Measurements from ENCODE around the gene TMEM41A.
"Not testable (repeated sequence)": the region's sequence is repeated elsewhere in the genome, so short reads cannot be mapped to it uniquely, and the experiment has no call there.

The TMEM41A gene

DNA sequence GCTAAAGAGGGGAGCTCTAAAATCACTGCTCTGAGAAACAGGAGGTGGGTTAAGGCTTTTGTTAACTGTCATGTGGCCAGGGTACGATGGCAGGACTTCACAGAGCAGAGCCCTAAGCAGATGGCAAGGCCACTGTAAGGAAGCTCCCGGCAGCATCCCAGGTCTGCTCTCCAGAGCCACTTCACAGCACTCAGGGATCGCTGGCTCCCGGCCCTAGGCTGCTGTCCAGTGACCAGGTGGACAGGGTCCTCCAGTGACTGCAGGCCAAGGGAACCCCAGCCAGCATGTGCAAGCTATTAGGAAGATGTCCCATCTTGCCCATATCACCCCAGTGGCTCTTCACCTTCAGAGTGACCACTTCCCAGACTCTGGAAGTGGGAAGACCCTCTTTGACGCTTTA is 10.4 kb downstream of the TMEM41A start:
- DNase-seq (ENCODE audit: low spot score), result no peak

DNA sequence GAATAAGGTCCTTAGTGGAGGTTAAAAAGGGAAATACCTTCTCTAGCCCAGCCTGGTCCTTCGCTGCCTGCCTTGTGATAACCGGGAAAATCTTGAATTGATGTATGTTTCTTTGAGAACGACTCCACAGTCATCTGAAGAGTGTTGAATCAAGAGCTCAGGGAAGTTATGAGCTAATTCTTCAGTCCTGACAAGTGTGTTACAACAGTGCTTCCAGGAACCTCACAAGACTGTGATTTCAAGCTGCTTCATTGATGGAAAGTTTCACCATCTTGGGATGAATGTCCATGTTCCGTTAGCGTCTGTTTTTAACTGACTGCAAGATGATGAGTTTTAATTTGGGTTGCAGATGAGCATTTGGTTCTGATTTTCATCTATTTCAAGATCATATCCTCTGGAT is 12.4 kb downstream of the TMEM41A start:
- DNase-seq (ENCODE audit: low spot score), result no peak

DNA sequence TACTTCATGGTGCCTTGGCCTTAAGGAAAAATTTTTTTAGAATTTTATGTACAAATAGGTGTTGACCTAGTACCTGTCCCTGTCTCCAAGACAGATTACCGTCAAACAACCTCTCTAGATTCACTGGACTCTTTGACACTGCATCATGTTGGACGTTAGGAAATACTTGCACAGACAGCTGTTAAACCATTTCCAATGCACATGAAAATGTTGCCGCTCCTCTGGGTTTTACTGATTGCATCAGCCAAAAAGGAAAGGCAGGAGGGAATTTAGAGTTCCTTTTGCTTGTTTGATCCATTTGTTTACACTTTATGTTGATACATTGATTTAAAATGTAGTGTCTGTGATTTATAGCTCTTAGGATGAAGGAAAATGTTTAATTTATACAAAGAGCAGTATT is 14.5 kb downstream of the TMEM41A start:
- no peak for DNase-seq (ENCODE audit: low spot score)

DNA sequence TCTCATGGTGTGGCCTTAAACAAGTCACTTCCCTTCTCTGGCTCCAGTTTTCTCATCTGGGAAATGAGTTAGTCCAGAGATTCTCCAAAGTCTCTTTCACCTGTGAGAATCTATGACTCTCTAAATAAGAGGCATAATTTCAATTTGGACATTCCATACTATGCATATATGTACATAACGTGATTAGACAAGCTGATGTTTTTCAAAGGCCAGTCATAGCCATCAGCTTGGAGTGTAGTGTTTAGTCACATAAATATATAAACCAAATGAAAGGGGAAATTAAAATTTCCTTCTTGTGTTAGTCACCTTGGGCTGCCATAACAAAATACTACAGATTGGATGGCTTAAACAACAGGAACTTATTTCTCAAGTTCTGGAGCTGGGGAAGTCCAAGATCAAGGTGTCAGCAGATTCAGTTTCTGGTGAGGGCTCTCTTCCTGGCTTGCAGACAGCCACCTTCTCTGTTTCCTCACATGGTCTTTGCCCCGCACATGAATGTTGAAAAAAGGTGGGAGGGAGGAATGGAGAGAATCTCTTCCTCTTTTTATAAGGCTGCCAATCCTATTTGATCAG is 19.4 kb downstream of the TMEM41A start:
- DNase-seq (ENCODE audit: low spot score), result no peak

DNA sequence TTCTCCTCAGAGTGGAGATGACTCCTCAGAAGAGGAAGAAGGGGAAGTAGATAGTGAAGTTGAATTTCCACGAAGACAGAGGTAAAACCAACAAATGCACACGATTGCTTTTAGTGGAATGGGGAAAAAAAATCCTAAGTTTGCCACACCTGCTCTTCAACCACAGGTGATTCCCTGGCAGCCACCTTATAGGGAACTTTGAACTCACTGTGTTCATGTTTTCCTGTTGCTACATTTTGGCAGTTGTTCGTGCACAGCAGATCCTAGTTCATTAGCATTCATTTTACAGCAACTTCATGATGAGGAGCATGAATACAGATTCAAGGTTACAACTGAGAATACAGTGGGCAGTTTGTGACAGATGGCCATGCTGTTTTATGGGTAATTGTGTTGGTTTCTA is 21.5 kb downstream of the TMEM41A start:
- no peak for DNase-seq (ENCODE audit: low spot score)

DNA sequence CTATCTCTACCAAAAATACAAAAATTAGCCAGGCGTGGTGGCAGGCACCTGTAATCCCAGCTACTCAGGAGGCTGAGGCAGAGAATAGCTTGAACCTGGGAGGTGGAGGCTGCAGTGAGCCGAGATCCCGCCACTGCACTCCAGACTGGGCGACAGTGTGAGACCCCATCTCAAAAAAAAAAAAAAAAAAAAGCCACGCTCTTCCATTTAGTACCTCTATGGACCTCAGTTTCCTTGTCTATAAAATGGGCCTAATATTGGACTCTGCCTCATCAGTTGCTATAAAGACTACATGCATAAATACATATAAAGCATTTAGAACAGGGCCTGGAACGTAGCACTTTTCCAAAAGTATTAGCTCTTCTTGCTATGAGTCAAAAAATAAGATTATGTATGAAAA is 23.9 kb downstream of the TMEM41A start:
- not testable (repeated sequence) for DNase-seq (ENCODE audit: low spot score)

DNA sequence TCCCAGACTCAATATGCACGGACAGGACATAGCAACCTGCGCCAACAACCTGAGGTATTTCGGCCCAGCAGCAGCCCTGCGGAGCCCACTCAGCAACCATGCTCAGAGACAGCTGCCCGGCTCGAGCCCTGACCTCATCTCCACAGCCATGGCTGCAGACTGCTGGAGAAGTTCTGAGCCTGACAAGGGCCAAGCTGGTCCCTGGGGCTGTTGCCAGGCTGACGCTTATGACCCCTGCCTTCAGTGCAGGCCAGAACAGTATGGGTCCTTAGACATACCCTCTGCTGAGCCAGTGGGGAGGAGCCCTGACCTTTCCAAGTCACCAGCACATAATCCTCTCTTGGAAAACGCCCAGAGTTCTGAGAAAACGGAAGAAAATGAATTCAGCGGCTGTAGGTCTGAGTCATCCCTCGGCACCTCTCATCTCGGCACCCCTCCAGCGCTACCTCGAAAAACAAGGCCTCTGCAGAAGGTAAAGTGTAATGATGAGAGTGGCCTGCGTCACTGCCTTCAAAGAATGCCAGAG is 25.5 kb downstream of the TMEM41A start:
- DNase-seq (ENCODE audit: low spot score), result no peak

DNA sequence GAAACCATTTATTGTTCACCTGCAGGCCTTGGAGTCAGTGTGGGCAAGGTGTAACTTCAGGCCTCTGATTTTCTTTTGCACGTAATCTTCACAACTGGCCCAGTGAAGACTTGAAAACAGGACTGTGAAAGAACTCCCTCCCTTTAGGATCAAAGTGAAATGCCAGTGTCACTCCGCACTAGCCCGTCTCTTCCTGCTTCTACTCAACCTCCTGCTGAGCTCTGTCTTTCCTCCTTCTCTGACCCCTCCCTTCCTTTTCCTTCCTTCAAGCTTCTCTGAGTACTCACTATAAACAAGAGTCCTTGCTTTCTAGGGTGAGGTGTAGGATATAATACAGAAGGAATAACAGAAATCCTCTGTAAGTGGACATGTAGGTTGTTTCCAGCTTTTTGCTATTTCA is 28.5 kb downstream of the TMEM41A start:
- DNase-seq (ENCODE audit: low spot score), result no peak

DNA sequence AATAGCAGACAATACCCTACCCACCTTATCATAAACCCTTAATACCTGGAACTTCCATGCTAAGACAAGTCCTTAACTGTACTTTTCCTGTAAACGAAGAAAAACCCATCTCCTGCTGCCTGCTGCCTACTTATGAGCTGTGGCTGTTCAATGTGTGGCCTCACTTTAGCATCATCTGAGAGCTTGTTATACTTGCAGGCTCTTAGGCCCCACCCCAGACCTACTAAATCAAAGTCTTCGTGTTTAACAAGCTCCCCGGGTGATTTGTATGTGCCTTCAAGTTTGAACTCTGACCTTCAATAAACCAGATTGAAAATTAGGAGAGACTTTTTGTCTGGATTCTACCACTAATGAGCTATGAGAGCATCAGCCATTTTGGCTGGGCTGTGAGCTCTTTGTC is 29.3 kb downstream of the TMEM41A start:
- no peak for DNase-seq (ENCODE audit: low spot score)

DNA sequence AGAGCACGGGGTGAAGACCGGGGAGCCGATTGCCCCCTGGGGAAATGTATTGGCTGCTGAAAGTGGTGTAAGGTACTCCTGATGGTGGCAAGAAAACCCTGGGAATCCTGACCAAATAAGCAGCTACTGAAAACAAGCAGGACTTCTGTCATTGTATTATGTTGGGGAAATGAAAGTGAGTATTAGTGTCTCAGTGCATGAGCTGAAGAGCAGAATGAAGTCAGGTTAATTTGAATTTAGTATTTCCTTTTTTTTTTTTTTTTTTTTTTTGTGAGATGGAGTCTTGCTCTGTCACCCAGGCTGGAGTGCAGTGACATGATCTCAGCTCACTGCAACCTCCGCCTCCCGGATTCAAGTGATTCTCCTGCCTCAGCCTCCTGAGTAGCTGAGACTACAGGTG is 32.7 kb downstream of the TMEM41A start:
- DNase-seq (ENCODE audit: low spot score), result not testable (repeated sequence)

DNA sequence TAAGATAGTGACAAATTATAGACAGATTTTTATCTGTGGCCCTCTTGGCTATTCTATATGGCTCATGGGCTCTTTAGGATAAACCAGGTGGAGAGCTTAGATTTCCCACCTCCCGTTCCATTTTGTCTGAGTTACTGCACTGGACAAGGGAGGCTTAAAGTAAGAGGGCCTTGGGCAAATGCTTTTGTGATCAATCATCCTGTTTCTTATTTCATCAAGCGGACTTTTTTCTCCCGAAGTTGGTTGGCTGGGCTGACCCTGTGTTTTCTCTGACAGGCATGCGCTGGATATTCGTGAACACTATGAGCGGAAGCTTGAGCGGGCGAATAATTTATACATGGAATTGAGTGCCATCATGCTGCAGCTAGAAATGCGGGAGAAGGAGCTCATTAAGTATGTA is 33.4 kb downstream of the TMEM41A start:
- no peak for DNase-seq (ENCODE audit: low spot score)

DNA sequence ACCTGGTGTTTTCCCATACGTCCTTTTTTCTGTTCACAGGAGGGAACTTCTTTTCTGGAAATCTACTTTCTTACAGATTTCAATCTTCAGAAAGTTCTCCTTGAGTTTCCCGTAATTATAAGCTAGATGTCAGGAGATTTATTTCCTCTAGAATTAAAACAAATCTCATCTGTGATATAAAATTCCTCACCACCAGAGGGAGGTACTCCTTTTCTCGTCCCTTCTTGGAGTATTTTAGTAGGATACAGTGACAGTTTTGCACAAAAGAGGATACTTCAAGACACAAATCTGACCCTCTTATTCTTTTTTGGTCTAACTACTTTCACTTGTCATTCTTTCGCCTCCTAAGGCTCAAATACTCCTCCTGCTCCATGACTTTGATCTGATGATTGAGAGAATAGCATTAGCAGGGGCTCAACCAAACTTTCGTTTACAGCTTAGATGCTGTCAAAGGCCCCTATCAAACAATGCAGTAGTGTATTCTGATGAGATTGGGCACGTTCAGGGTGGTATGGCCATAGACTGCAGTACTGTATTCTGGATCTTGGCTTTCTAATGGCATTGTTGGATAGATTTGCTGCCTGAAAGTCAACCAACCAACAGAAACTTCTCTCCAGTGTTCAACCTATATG is 38.0 kb downstream of the TMEM41A start:
- no peak for DNase-seq (ENCODE audit: low spot score)

DNA sequence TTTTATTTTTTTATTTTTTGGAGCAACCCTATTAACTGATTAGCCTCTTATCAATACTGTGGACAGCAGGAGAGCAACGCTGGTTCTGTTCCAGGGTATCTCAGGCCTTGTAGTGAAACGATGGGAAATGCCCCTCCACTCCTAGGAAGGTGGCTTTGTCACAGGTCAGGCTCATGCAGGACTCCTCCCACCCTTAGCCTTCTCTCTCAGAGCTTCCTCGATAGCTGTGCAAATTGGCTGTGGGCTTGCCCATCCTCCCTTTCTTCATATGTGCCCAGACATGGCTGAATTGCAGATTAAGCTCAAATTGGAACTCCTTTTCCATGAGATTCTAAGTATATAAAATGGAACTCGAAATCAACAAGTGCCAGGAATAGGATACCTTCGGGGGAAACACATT is 38.5 kb downstream of the TMEM41A start:
- no peak for DNase-seq (ENCODE audit: low spot score)

DNA sequence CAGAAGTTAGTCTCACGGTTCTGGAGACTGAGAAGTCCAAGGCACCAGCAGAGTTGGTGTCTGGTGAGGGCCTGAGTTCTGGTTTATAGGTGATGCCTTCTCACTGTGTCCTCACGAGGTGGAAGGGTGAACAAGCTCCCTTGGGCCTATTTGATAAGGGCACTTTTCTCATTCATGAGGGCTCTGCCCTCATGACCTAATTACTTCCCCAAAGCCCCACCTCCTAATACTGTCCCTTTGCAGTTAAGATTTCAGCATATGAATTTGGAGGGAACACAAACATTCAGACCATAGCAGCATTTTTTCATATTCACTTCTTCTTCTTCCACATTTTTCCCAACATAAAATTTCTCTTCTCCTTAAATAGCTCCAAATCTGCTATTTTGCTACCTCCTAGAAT is 41.5 kb downstream of the TMEM41A start:
- no peak for DNase-seq (ENCODE audit: low spot score)

DNA sequence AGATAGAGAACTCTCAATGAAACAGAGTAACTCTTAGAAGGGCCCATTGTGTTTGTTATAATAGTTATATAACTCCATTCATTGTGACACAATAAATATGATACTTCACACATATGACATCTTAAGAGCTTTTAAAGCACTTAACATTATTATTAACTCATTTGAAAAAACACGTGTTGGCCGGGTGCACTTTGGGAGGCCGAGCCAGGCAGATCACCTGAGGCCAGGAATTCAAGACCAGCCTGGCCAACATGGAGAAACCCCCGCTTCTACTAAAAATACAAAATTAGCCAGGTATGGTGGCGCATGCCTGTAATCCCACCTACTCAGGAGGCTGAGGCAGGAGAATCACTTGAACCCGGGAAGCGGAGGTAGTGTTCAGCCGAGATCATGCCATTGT is 47.4 kb downstream of the TMEM41A start:
- not testable (repeated sequence) for DNase-seq (ENCODE audit: low spot score)

DNA sequence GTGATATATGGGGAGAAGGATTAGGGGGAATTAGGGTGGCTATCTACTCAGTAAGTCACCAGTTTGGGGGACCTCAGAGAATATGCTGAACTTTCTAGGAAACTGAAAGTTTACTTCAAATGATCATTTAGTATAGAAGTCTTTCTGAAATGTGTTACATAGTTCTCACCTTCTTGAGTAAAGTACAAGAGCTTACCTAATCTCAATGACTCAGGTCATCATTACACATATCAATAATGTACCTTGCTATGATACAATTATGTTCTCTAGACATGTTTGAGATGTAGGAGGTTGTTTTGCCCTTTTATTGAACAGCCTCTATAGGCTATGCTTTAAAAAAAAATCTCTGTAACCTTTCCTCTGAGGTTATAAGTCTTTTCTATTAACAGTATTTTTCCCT is 50.7 kb downstream of the TMEM41A start:
- DNase-seq (ENCODE audit: low spot score), result no peak

DNA sequence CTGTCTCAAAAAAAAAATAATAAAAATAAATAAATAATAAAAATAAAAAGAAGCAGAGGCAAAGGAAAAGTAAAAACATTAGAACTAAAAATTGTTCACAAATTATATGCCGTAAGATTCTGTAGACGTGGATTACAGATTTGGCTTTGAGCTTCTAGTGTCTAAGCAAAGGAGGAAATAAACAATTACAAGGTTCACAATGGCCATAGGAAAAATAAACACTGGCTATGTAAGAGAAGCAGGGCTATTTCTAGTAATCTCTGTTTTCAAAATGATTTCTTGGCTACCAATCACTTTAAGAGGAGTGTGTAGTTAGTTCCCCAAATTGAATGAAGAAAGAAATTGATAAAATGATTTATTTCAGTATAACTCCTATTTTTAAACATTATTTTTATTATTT is 54.5 kb downstream of the TMEM41A start:
- no peak for DNase-seq (ENCODE audit: low spot score)

DNA sequence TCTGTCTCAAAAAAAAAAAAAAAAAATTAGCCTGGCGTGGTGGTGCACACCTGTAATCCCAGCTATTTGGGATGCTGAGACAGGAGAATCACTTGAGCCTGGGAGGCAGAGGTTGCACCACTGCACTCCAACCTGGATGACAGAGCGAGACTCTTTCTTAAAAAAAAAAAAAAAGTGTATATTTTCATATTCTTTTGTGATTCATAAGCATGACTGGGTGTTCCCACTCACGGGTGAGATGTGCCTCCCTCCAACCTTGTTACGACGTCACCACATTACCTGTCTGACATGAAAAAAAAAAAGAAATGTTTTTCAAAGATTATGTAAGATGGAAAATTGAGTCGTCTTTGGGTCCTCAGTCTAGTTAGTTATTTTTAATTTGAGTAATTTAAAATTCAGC is 56.8 kb downstream of the TMEM41A start:
- no peak for DNase-seq (ENCODE audit: low spot score)

DNA sequence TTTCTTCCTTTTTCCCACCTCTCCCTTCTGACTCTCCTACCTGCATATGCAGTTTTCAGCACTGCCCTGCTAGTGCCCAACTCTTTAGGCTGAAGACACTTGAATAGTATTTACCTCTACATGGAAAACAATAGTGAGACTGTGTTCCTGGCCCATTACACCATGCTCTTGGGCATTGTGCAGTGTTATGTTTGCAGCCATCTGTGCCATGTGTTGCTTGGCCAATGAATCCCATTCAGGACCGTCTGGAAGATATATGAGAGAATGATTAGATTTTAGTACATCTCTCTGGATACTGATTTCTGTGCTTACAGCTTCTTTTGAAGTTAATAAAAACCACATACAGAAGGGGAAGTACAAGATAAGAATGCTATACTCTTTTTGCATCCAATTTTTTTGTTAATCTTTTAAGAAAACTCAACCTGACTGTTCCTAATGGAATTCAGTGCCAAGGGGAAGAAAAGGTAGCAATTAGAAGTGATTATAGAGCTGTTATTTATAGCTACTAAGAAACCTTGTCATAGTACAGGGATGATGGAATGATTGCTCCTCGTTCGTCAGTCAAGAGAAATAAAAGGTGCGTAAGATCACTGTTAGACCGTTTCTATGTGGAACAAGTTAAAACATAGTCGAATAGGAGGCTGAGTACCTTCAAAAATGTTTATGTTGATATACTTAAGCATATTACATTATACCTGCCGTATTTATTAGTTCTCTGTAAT is 58.9 kb downstream of the TMEM41A start:
- no peak for DNase-seq (ENCODE audit: low spot score)

Measured in CD4-positive, alpha-beta T cell treated with Interleukin-2 at 100 ng/mL for 4 hours (primary cell).